ENCODE data around the gene OR52D1.

Gene OR52D1

GRCh38 chr11:5488798-5489399, 414 bp downstream of the OR52D1 start:
- no peak overlapping the region for H3K9ac ChIP-seq (ENCODE audit: low read length)
- no peaks in the 10 kb centered on the region for H3K36me3 ChIP-seq (ENCODE audit: control insufficient read depth, low read depth, low read length)
- no peaks in the 10 kb centered on the region for H3K9me3 ChIP-seq (ENCODE audit: control insufficient read depth, low read depth, low read length)
- no peaks in the 10 kb centered on the region for H3K4me1 ChIP-seq (ENCODE audit: control insufficient read depth, low read depth, low read length)
- no peak overlapping the region for H3K4me3 ChIP-seq (ENCODE audit: low read length)
- no peaks in the 10 kb centered on the region for H3K27me3 ChIP-seq (ENCODE audit: control insufficient read depth, insufficient read depth, low read length)
- no peak overlapping the region for H3K27ac ChIP-seq (ENCODE audit: low read length)

- H3K36me3 ChIP-seq (ENCODE audit: control insufficient read depth, low read depth, low read length), result no peaks in the 10 kb centered on the region
- H3K4me3 ChIP-seq (ENCODE audit: low read length), result no peak overlapping the region
- H3K27me3 ChIP-seq (ENCODE audit: control insufficient read depth, insufficient read depth, low read length), result no peaks in the 10 kb centered on the region
- no peak overlapping the region for H3K27ac ChIP-seq (ENCODE audit: low read length)
- no peak overlapping the region for H3K9ac ChIP-seq (ENCODE audit: low read length)
- H3K4me1 ChIP-seq (ENCODE audit: control insufficient read depth, low read depth, low read length), result no peaks in the 10 kb centered on the region
- H3K9me3 ChIP-seq (ENCODE audit: control insufficient read depth, low read depth, low read length), result no peaks in the 10 kb centered on the region
Measured at GRCh38 chr11:5489576-5490357, 1.3 kb downstream of the OR52D1 start.

GRCh38 chr11:5499671-5500070, 11.2 kb downstream of the OR52D1 start:
- Histone ChIP-seq H3K4me1 (ENCODE audit: control insufficient read depth, low read depth, low read length) (no peaks in the 10 kb centered on the region), H3K27ac (ENCODE audit: low read length) (no peak overlapping the region), H3K9ac (ENCODE audit: low read length) (no peak overlapping the region), H3K36me3 (ENCODE audit: control insufficient read depth, low read depth, low read length) (no peaks in the 10 kb centered on the region), H3K9me3 (ENCODE audit: control insufficient read depth, low read depth, low read length) (no peaks in the 10 kb centered on the region), H3K27me3 (ENCODE audit: control insufficient read depth, insufficient read depth, low read length) (no peaks in the 10 kb centered on the region), H3K4me3 (ENCODE audit: low read length) (no peak overlapping the region)

- Histone ChIP-seq H3K36me3 (ENCODE audit: control insufficient read depth, low read depth, low read length) (no peaks in the 10 kb centered on the region), H3K27me3 (ENCODE audit: control insufficient read depth, insufficient read depth, low read length) (no peaks in the 10 kb centered on the region), H3K9me3 (ENCODE audit: control insufficient read depth, low read depth, low read length) (no peaks in the 10 kb centered on the region), H3K4me3 (ENCODE audit: low read length) (no peak overlapping the region), H3K9ac (ENCODE audit: low read length) (no peak overlapping the region), H3K4me1 (ENCODE audit: control insufficient read depth, low read depth, low read length) (no peaks in the 10 kb centered on the region), H3K27ac (ENCODE audit: low read length) (no peak overlapping the region)
Measured at GRCh38 chr11:5500393-5500801, 11.9 kb downstream of the OR52D1 start.

- no peaks in the 10 kb centered on the region for H3K9me3 ChIP-seq (ENCODE audit: control insufficient read depth, low read depth, low read length)
- H3K4me1 ChIP-seq (ENCODE audit: control insufficient read depth, low read depth, low read length), result no peaks in the 10 kb centered on the region
- no peak overlapping the region for H3K27ac ChIP-seq (ENCODE audit: low read length)
- no peaks in the 10 kb centered on the region for H3K36me3 ChIP-seq (ENCODE audit: control insufficient read depth, low read depth, low read length)
- no peaks in the 10 kb centered on the region for H3K27me3 ChIP-seq (ENCODE audit: control insufficient read depth, insufficient read depth, low read length)
- H3K9ac ChIP-seq (ENCODE audit: low read length), result no peak overlapping the region
- no peak overlapping the region for H3K4me3 ChIP-seq (ENCODE audit: low read length)
Measured at GRCh38 chr11:5504403-5504921, 16.0 kb downstream of the OR52D1 start.

- no peak overlapping the region for H3K9ac ChIP-seq (ENCODE audit: low read length)
- H3K27ac ChIP-seq (ENCODE audit: low read length), result no peak overlapping the region
- H3K4me3 ChIP-seq (ENCODE audit: low read length), result no peak overlapping the region
- no peaks in the 10 kb centered on the region for H3K4me1 ChIP-seq (ENCODE audit: control insufficient read depth, low read depth, low read length)
- no peaks in the 10 kb centered on the region for H3K36me3 ChIP-seq (ENCODE audit: control insufficient read depth, low read depth, low read length)
- H3K9me3 ChIP-seq (ENCODE audit: control insufficient read depth, low read depth, low read length), result no peaks in the 10 kb centered on the region
- no peaks in the 10 kb centered on the region for H3K27me3 ChIP-seq (ENCODE audit: control insufficient read depth, insufficient read depth, low read length)
Measured at GRCh38 chr11:5505363-5506048, 17.0 kb downstream of the OR52D1 start.

- Histone ChIP-seq H3K9ac (ENCODE audit: low read length) (no peak overlapping the region), H3K4me3 (ENCODE audit: low read length) (no peak overlapping the region), H3K9me3 (ENCODE audit: control insufficient read depth, low read depth, low read length) (no peaks in the 10 kb centered on the region), H3K36me3 (ENCODE audit: control insufficient read depth, low read depth, low read length) (no peaks in the 10 kb centered on the region), H3K4me1 (ENCODE audit: control insufficient read depth, low read depth, low read length) (no peaks in the 10 kb centered on the region), H3K27ac (ENCODE audit: low read length) (no peak overlapping the region), H3K27me3 (ENCODE audit: control insufficient read depth, insufficient read depth, low read length) (no peaks in the 10 kb centered on the region)
Measured at GRCh38 chr11:5507177-5507932, 18.9 kb downstream of the OR52D1 start.

GRCh38 chr11:5507933-5508305, 19.4 kb downstream of the OR52D1 start:
- no peak overlapping the region for H3K9ac ChIP-seq (ENCODE audit: low read length)
- H3K27me3 ChIP-seq (ENCODE audit: control insufficient read depth, insufficient read depth, low read length), result no peaks in the 10 kb centered on the region

GRCh38 chr11:5508605-5509004, 20.1 kb downstream of the OR52D1 start:
- no peaks in the 10 kb centered on the region for H3K9me3 ChIP-seq (ENCODE audit: control insufficient read depth, low read depth, low read length)
- H3K4me3 ChIP-seq (ENCODE audit: low read length), result no peak overlapping the region
- no peak overlapping the region for H3K9ac ChIP-seq (ENCODE audit: low read length)
- no peaks in the 10 kb centered on the region for H3K27me3 ChIP-seq (ENCODE audit: control insufficient read depth, insufficient read depth, low read length)
- H3K27ac ChIP-seq (ENCODE audit: low read length), result no peak overlapping the region
- no peaks in the 10 kb centered on the region for H3K36me3 ChIP-seq (ENCODE audit: control insufficient read depth, low read depth, low read length)
- H3K4me1 ChIP-seq (ENCODE audit: control insufficient read depth, low read depth, low read length), result no peaks in the 10 kb centered on the region

More at GRCh38 chr11:5507933-5508305, 19.4 kb downstream of the OR52D1 start:
- Histone ChIP-seq H3K4me3 (ENCODE audit: low read length) (no peak overlapping the region), H3K4me1 (ENCODE audit: control insufficient read depth, low read depth, low read length) (no peaks in the 10 kb centered on the region), H3K36me3 (ENCODE audit: control insufficient read depth, low read depth, low read length) (no peaks in the 10 kb centered on the region), H3K9me3 (ENCODE audit: control insufficient read depth, low read depth, low read length) (no peaks in the 10 kb centered on the region), H3K27ac (ENCODE audit: low read length) (no peak overlapping the region)

- H3K27me3 ChIP-seq (ENCODE audit: control insufficient read depth, insufficient read depth, low read length), result no peaks in the 10 kb centered on the region
- H3K4me3 ChIP-seq (ENCODE audit: low read length), result no peak within 1 kb of the TSS
- H3K9ac ChIP-seq (ENCODE audit: low read length), result no peak within 1 kb of the TSS
- no peaks in the 10 kb centered on the region for H3K4me1 ChIP-seq (ENCODE audit: control insufficient read depth, low read depth, low read length)
- no peaks in the 10 kb centered on the region for H3K36me3 ChIP-seq (ENCODE audit: control insufficient read depth, low read depth, low read length)
- no peaks in the 10 kb centered on the region for H3K9me3 ChIP-seq (ENCODE audit: control insufficient read depth, low read depth, low read length)
- no peak within 1 kb of the TSS for H3K27ac ChIP-seq (ENCODE audit: low read length)
Measured at GRCh38 chr11:5509803-5510202, 21.3 kb downstream of the OR52D1 start, which contains the start of gene UBQLN3. Gene UBQLN3, minus strand, starts transcription at chr11:5509957. Its CDS starts 399 bp downstream, at chr11:5509558.

- Histone ChIP-seq H3K27me3 (ENCODE audit: control insufficient read depth, insufficient read depth, low read length) (no peaks in the 10 kb centered on the region), H3K9ac (ENCODE audit: low read length) (no peak overlapping the region), H3K4me3 (ENCODE audit: low read length) (no peak overlapping the region), H3K36me3 (ENCODE audit: control insufficient read depth, low read depth, low read length) (no peaks in the 10 kb centered on the region), H3K4me1 (ENCODE audit: control insufficient read depth, low read depth, low read length) (no peaks in the 10 kb centered on the region), H3K9me3 (ENCODE audit: control insufficient read depth, low read depth, low read length) (no peaks in the 10 kb centered on the region), H3K27ac (ENCODE audit: low read length) (no peak overlapping the region)
Measured at GRCh38 chr11:5514841-5515240, 26.4 kb downstream of the OR52D1 start.

Measured in iPS-18a (cell line).